ENCODE measurements around the gene TSPAN15. TPM values are rescaled to one million over a fixed set of nuclear protein-coding genes. Genes with fewer than 3 reads are reported as not detected.

Gene TSPAN15
- total and polyA plus RNA-seq, 2 of the 4 experiments (the other 2 are of a cell fraction), result 0.48 TPM; not detected in 1

GRCh38 chr10:69466158-69466490 lies 14.9 kb downstream of the TSPAN15 start:
- Histone ChIP-seq H2BK20ac (ENCODE audit: low read depth, low read length) (no peak overlapping the region), H2BK120ac (ENCODE audit: low read depth, low read length) (no peak overlapping the region), H3K27me3 (ENCODE audit: control insufficient read depth, insufficient read depth, low read length) (peaks cover 32% of the 10 kb centered on the region), H3K27ac (ENCODE audit: insufficient read depth, low read length) (no peak overlapping the region), H3K56ac (ENCODE audit: extremely low read depth, insufficient read depth, low read length) (no peak overlapping the region), H3K36me3 (ENCODE audit: control insufficient read depth, insufficient read depth, low read length) (no peaks in the 10 kb centered on the region), H3K4me1 (ENCODE audit: control insufficient read depth, insufficient read depth, low read length) (no peaks in the 10 kb centered on the region), H3K23ac (ENCODE audit: low read depth, low read length) (no peak overlapping the region), H4K5ac (ENCODE audit: low read depth, low read length) (no peak overlapping the region), H3K9ac (ENCODE audit: low read depth, low read length) (no peak overlapping the region), H3K79me1 (ENCODE audit: low read depth in 1 of 2, low read length in 2 of 2) (no peaks in the 10 kb centered on the region), H4K20me1 (ENCODE audit: insufficient read depth, low read length) (no peaks in the 10 kb centered on the region), H3K18ac (ENCODE audit: low read depth, low read length) (no peak overlapping the region), H4K8ac (ENCODE audit: low read depth in 2 of 2, low read length in 2 of 2) (no peak overlapping the region), H2BK5ac (ENCODE audit: low read depth, low read length, poor library complexity, severe bottlenecking) (no peak overlapping the region), H3K9me3 (ENCODE audit: control insufficient read depth, insufficient read depth, low read length) (no peaks in the 10 kb centered on the region), H3K4ac (ENCODE audit: low read depth, low read length) (no peak overlapping the region), H2AK9ac (replicated peaks; ENCODE audit: low read depth, low read length, poor library complexity) (no peak overlapping the region), H3K9me1 (ENCODE audit: insufficient read depth, low read length) (no peaks in the 10 kb centered on the region; the same call in 1 of the 2 replicates), H2AFZ (replicated peaks; ENCODE audit: low read length, poor library complexity) (no peak overlapping the region), H4K91ac (ENCODE audit: insufficient read depth, low read depth, low read length) (no peak overlapping the region), H3K14ac (replicated peaks; ENCODE audit: low read depth, low read length) (no peak overlapping the region), H2BK15ac (ENCODE audit: low read depth, low read length) (no peak overlapping the region), H2AK5ac (ENCODE audit: low read depth, low read length) (no peak overlapping the region), H3K4me2 (ENCODE audit: low read depth, low read length) (no peak overlapping the region), H3K4me3 (ENCODE audit: insufficient read depth, low read depth, low read length) (no peak overlapping the region)
- WGBS, 2 experiments (ENCODE audit: extremely low coverage in 2 of 2, insufficient read length in 1 of 2), result 53% methylated on average over 2 of the region's 5 CpGs; no CpG with 5 or more reads in 1 of the 2 experiments
- TF ChIP-seq POLR2A (IDR thresholded peaks at IDR 0.05; ENCODE audit: low read depth, low read length) (no peak), FOS (IDR thresholded peaks at IDR 0.05; ENCODE audit: low read depth, low read length) (no peak), MAFK (IDR thresholded peaks at IDR 0.05; ENCODE audit: low read depth, low read length) (no peak), CTCF (conservative IDR thresholded peaks at IDR 0.05; ENCODE audit: low read depth, low read length) (no peak), MXI1 (IDR thresholded peaks at IDR 0.05; ENCODE audit: borderline replicate concordance, low read depth, low read length) (no peak), SMC3 (IDR thresholded peaks at IDR 0.05; ENCODE audit: low read depth, low read length) (no peak), CEBPB (IDR thresholded peaks at IDR 0.05; ENCODE audit: low read depth, low read length) (no peak), NFE2L2 (IDR thresholded peaks at IDR 0.05; ENCODE audit: low read depth, low read length) (no peak), USF2 (IDR thresholded peaks at IDR 0.05; ENCODE audit: low read depth, low read length) (no peak), MAZ (IDR thresholded peaks at IDR 0.05; ENCODE audit: borderline replicate concordance, low read depth, low read length) (no peak), RAD21 (IDR thresholded peaks at IDR 0.05; ENCODE audit: low read length) (no peak), RFX5 (IDR thresholded peaks at IDR 0.05; ENCODE audit: low read depth, low read length) (no peak), ELK1 (IDR thresholded peaks at IDR 0.05; ENCODE audit: borderline replicate concordance, low read depth, low read length) (no peak), RCOR1 (IDR thresholded peaks at IDR 0.05; ENCODE audit: insufficient replicate concordance, low read length) (no peak), CHD1 (IDR thresholded peaks at IDR 0.05; ENCODE audit: low read depth, low read length) (no peak), BHLHE40 (IDR thresholded peaks at IDR 0.05; ENCODE audit: low read depth, low read length) (no peak)
- CTCF ChIA-PET, result no interaction called here
- DNase-seq, result no peak
- ATAC-seq (ENCODE audit: low read depth), result no peak
- no TSS peak for BruUV-seq (replicated peaks)
- dilution Hi-C loops (cut with HindIII; ENCODE audit: low sequenced_read_pairs, unreplicated experiment) (no loop called here), in situ Hi-C loops (cut with MboI; ENCODE audit: low sequenced_read_pairs) (no loop called here), intact Hi-C loops (cut with micrococcal nuclease) (no loop called here)
- POLR2A ChIA-PET (ENCODE audit: unreplicated experiment), result no interaction called here
